Kasumi-1 (cell line): Measurements from ENCODE around the gene FHIP1A.

Experiments
- DNase-seq, 2 experiments: peaks; one replicate each; lab custom pipeline; 2025; lab: John Stamatoyannopoulos, UW

Gene FHIP1A

DNA sequence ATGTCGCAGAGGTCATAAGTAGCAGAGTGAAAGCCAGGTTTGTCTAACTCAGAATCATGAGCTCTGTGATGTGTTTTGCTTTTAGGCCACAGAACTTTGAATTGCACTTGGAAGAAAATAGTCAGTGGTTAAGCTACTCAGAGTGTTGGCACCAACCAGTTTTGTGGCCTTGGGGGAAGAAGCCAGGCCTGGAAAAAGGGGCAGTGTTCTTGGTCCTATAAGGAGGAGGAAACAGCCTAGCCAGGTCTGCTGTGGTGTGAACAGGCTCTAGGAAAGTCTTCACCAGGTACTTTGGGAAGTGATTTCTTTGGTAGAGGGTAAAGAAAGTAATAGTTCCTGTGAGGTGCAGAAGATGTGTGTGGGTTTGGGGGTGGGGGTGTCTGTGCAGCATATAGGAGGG, 49.2 kb downstream of the FHIP1A start:
- DNase-seq = no peak
